HepG2 (cell line): Measurements from ENCODE around the gene PSMB10. TPM values are rescaled to one million over a fixed set of nuclear protein-coding genes. Genes with fewer than 3 reads are reported as not detected.

Source experiments
- ATF2 ChIP-seq: sonication (generic); formaldehyde crosslinking; IDR thresholded peaks from 2 replicates; pipeline ENCODE4 v1.4.0; 2020; ENCODE audit warnings: missing genetic modification reagents
- HDAC2 ChIP-seq: sonication (generic); formaldehyde crosslinking; IDR thresholded peaks from 2 replicates; pipeline ENCODE4 v1.4.0; 2020; ENCODE audit warnings: missing genetic modification reagents
- MTA1 ChIP-seq: sonication (generic); formaldehyde crosslinking; IDR thresholded peaks from 2 replicates; pipeline ENCODE4 v1.4.0; 2020; ENCODE audit warnings: missing genetic modification reagents, mild to moderate bottlenecking, borderline replicate concordance
- PRMT3 ChIP-seq: sonication (generic); formaldehyde crosslinking; IDR thresholded peaks from 2 replicates; pipeline ENCODE4 v1.8.1; 2022; ENCODE audit warnings: low read depth, mild to moderate bottlenecking, moderate library complexity, missing genetic modification reagents, borderline replicate concordance
- RARA ChIP-seq: IDR thresholded peaks from 2 replicates; pipeline ENCODE4 v1.6.1; 2016; ENCODE audit warnings: missing genetic modification reagents, missing compliant biosample characterization
- SMAD3 ChIP-seq: sonication (generic); formaldehyde crosslinking; IDR thresholded peaks from 2 replicates; pipeline ENCODE4 v1.4.0; 2020; ENCODE audit warnings: missing genetic modification reagents
- THAP11 ChIP-seq: IDR thresholded peaks from 2 replicates; pipeline ENCODE4 v1.6.1; 2016; ENCODE audit warnings: missing biosample characterization, missing genetic modification reagents
- THAP7 ChIP-seq: sonication (generic); formaldehyde crosslinking; IDR thresholded peaks from 2 replicates; pipeline ENCODE4 v1.8.1; 2023; ENCODE audit warnings: mild to moderate bottlenecking, missing genetic modification reagents
- ZC3H13 ChIP-seq: sonication (generic); formaldehyde crosslinking; IDR thresholded peaks from 2 replicates; pipeline ENCODE4 v1.8.1; 2023; ENCODE audit warnings: mild to moderate bottlenecking, missing genetic modification reagents, moderate library complexity
- ZFP41 ChIP-seq: sonication (generic); formaldehyde crosslinking; IDR thresholded peaks from 2 replicates; pipeline ENCODE4 v1.4.0; 2020; ENCODE audit warnings: mild to moderate bottlenecking, missing genetic modification reagents, borderline replicate concordance
- ZNF451 ChIP-seq: sonication (generic); formaldehyde crosslinking; IDR thresholded peaks from 2 replicates; pipeline ENCODE4 v1.5.0; 2020; ENCODE audit warnings: mild to moderate bottlenecking, missing genetic modification reagents
- ZNF501 ChIP-seq: sonication (generic); formaldehyde crosslinking; IDR thresholded peaks from 2 replicates; pipeline ENCODE4 v1.5.1; 2020; ENCODE audit warnings: mild to moderate bottlenecking, moderate library complexity, missing genetic modification reagents
- ZNF605 ChIP-seq: sonication (generic); formaldehyde crosslinking; IDR thresholded peaks from 2 replicates; pipeline ENCODE4 v1.8.0; 2022; ENCODE audit warnings: mild to moderate bottlenecking, missing genetic modification reagents
- ZNF883 ChIP-seq: sonication (generic); formaldehyde crosslinking; IDR thresholded peaks from 2 replicates; pipeline ENCODE4 v1.5.1; 2020; ENCODE audit warnings: mild to moderate bottlenecking, missing genetic modification reagents; ENCODE audit errors: not compliant biosample characterization
- polyA plus RNA-seq, 8 experiments: library from polyadenylated mRNA; depleted of rRNA in 3 of 8; stranded (reverse) in 7 of 8; unstranded in 1 of 8; fragments of >200 nt; fragmentation: Illumina TruSeq in 4 of 8; extraction: Trizol in 4 of 8; gene quantifications; 2 replicates each; pipeline versions ENCODE4 v1.2.1 to v1.2.3, GENCODE V29; 2011 to 2016; ENCODE audit warnings: low read depth in 4 of 8, missing spikeins in 1 of 8, mixed read lengths in 1 of 8; ENCODE audit not compliant: insufficient read depth in 1 of 8
- total RNA-seq, 5 experiments: library from RNA; depleted of rRNA; stranded (reverse); fragments of >200 nt; fragmentation: Illumina TruSeq; extraction: Trizol; gene quantifications; 2 replicates each; pipeline ENCODE4 v1.2.3, GENCODE V29; 2016; ENCODE audit warnings: low read depth in 1 of 5
- TF ChIP-seq, protein P1 (sequence below): sonication (generic); formaldehyde crosslinking; IDR thresholded peaks from 2 replicates; pipeline ENCODE4 v1.8.1; 2023; ENCODE audit warnings: mild to moderate bottlenecking, missing genetic modification reagents
- TF ChIP-seq, protein P2 (sequence below): sonication (generic); formaldehyde crosslinking; IDR thresholded peaks from 2 replicates; pipeline ENCODE4 v1.4.0; 2020; ENCODE audit warnings: missing genetic modification reagents, borderline replicate concordance
- TF ChIP-seq, protein P3 (sequence below): sonication (generic); formaldehyde crosslinking; IDR thresholded peaks from 2 replicates; pipeline ENCODE4 v1.4.0; 2020; ENCODE audit warnings: mild to moderate bottlenecking, missing genetic modification reagents
- TF ChIP-seq, protein P4 (sequence below): sonication (generic); formaldehyde crosslinking; IDR thresholded peaks from 2 replicates; pipeline ENCODE4 v1.8.0; 2022; ENCODE audit warnings: mild to moderate bottlenecking, missing genetic modification reagents, moderate library complexity

PSMB10 gene
- total and polyA plus RNA-seq, 2 of the 13 experiments (the other 11 are each of a cell fraction or from before 2014, with no cell fraction given), result 12.7 to 65.9 TPM

DNA sequence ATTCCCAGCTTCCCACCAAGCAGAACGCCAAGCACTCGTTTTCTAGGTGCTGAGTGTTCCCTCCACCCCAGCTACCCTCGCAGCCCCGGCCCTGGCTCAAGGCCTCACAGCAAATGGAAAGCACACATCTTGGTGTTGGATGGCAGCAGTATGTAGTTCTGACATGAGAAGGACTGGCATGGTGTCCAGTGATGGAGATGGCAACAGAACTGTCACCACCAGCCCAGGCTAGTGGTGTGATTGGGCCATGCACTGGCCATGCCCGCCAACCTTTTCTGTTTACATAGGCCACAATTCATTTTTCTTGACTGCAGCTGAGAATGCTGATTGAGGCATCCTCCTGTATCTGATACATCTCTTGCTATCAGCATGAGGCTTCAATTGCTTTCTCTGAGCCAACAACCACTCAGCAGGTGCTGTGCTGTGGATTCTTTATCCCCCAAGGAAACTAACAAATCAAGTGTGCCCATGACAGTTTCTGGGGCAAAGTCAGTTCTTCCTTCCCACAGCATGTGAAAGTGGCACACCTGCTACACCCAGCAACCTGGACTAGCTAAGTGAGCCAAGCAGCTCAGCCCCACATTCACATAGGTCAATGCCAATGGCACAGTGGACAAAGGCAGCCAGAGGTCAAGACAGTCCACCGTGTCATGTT, 28.0 kb upstream of the PSMB10 start (continued):
- TF ChIP-seq, protein P1, sequence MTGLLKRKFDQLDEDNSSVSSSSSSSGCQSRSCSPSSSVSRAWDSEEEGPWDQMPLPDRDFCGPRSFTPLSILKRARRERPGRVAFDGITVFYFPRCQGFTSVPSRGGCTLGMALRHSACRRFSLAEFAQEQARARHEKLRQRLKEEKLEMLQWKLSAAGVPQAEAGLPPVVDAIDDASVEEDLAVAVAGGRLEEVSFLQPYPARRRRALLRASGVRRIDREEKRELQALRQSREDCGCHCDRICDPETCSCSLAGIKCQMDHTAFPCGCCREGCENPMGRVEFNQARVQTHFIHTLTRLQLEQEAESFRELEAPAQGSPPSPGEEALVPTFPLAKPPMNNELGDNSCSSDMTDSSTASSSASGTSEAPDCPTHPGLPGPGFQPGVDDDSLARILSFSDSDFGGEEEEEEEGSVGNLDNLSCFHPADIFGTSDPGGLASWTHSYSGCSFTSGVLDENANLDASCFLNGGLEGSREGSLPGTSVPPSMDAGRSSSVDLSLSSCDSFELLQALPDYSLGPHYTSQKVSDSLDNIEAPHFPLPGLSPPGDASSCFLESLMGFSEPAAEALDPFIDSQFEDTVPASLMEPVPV (CRISPR knock-in tag), result no peak
- no peak for TF ChIP-seq THAP11 (CRISPR knock-in tag)
- TF ChIP-seq ZNF605 (CRISPR knock-in tag), result no peak
- TF ChIP-seq, protein P2, sequence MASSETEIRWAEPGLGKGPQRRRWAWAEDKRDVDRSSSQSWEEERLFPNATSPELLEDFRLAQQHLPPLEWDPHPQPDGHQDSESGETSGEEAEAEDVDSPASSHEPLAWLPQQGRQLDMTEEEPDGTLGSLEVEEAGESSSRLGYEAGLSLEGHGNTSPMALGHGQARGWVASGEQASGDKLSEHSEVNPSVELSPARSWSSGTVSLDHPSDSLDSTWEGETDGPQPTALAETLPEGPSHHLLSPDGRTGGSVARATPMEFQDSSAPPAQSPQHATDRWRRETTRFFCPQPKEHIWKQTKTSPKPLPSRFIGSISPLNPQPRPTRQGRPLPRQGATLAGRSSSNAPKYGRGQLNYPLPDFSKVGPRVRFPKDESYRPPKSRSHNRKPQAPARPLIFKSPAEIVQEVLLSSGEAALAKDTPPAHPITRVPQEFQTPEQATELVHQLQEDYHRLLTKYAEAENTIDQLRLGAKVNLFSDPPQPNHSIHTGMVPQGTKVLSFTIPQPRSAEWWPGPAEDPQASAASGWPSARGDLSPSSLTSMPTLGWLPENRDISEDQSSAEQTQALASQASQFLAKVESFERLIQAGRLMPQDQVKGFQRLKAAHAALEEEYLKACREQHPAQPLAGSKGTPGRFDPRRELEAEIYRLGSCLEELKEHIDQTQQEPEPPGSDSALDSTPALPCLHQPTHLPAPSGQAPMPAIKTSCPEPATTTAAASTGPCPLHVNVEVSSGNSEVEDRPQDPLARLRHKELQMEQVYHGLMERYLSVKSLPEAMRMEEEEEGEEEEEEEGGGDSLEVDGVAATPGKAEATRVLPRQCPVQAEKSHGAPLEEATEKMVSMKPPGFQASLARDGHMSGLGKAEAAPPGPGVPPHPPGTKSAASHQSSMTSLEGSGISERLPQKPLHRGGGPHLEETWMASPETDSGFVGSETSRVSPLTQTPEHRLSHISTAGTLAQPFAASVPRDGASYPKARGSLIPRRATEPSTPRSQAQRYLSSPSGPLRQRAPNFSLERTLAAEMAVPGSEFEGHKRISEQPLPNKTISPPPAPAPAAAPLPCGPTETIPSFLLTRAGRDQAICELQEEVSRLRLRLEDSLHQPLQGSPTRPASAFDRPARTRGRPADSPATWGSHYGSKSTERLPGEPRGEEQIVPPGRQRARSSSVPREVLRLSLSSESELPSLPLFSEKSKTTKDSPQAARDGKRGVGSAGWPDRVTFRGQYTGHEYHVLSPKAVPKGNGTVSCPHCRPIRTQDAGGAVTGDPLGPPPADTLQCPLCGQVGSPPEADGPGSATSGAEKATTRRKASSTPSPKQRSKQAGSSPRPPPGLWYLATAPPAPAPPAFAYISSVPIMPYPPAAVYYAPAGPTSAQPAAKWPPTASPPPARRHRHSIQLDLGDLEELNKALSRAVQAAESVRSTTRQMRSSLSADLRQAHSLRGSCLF (CRISPR knock-in tag), result no peak
- 0 out of 2 replicates have a peak, but pooled peaks have one; percentile 28 for TF ChIP-seq ZC3H13 (CRISPR knock-in tag)
- TF ChIP-seq ATF2 (CRISPR knock-in tag), result no peak
- peak; percentile 57; the same call in 1 of the 2 replicates for TF ChIP-seq ZNF501
- TF ChIP-seq, protein P3, sequence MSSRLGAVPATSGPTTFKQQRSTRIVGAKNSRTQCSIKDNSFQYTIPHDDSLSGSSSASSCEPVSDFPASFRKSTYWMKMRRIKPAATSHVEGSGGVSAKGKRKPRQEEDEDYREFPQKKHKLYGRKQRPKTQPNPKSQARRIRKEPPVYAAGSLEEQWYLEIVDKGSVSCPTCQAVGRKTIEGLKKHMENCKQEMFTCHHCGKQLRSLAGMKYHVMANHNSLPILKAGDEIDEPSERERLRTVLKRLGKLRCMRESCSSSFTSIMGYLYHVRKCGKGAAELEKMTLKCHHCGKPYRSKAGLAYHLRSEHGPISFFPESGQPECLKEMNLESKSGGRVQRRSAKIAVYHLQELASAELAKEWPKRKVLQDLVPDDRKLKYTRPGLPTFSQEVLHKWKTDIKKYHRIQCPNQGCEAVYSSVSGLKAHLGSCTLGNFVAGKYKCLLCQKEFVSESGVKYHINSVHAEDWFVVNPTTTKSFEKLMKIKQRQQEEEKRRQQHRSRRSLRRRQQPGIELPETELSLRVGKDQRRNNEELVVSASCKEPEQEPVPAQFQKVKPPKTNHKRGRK, result no peak
- TF ChIP-seq MTA1 (CRISPR knock-in tag), result no peak
- TF ChIP-seq RARA, result 0 out of 2 replicates have a peak, but pooled peaks have one; percentile 19
- no peak for TF ChIP-seq SMAD3 (CRISPR knock-in tag)
- no peak for TF ChIP-seq ZFP41
- TF ChIP-seq ZNF883 (CRISPR knock-in tag), result no peak
- 0 out of 2 replicates have a peak, but pooled peaks have one; percentile 13 for TF ChIP-seq HDAC2 (CRISPR knock-in tag)
- no peak for TF ChIP-seq ZNF451 (CRISPR knock-in tag)
- TF ChIP-seq, protein P4, sequence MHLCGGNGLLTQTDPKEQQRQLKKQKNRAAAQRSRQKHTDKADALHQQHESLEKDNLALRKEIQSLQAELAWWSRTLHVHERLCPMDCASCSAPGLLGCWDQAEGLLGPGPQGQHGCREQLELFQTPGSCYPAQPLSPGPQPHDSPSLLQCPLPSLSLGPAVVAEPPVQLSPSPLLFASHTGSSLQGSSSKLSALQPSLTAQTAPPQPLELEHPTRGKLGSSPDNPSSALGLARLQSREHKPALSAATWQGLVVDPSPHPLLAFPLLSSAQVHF (CRISPR knock-in tag), result no peak
- TF ChIP-seq THAP7 (CRISPR knock-in tag), result 0 out of 2 replicates have a peak, but pooled peaks have one; percentile 15
- TF ChIP-seq PRMT3, result 0 out of 2 replicates have a peak, but pooled peaks have one; percentile 42
